SK-N-MC (cell line): ENCODE results near the gene GALNT14.

Experiments
- EZH2 ChIP-seq: fragments of 200-600 bp; sonication (generic); IDR thresholded peaks from one replicate; pipeline ENCODE4 v1.6.1; 2017; ENCODE audit warnings: antibody characterized with exemption
- POLR2AphosphoS5 ChIP-seq: IDR thresholded peaks from 2 replicates; pipeline ENCODE4 v1.6.1; 2012; ENCODE audit warnings: mild to moderate bottlenecking, low read depth, low read length, borderline replicate concordance

DNA sequence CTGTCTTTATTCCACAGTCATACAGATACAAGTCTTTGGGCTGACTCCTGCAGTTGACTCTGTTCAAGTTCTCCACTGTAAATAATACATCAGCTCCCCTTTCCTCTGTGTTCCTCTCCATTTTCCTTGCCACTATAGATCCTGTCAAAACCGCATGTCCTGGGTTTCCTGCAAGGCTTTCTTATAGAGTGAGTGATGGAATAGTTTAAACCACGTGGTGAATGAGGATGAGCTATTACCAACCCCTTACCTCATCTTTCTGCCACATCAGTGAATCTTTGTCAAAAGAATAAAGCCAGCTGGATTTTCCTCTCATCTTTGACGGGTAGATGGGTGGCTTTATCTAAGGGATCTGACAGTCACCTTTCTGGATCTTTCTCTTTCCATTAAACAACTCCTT lies 3.9 kb upstream of the GALNT14 start:
- TF ChIP-seq EZH2, result no peak
- no peak for TF ChIP-seq POLR2AphosphoS5
